Ishikawa (cell line): ENCODE results near the gene HBM.
"Not testable (repeated sequence)": the region's sequence is repeated elsewhere in the genome, so short reads cannot be mapped to it uniquely, and the experiment has no call there.

Source experiments
- CEBPB ChIP-seq: IDR thresholded peaks from 2 replicates; pipeline ENCODE4 v1.6.1; 2012
- CREB1 ChIP-seq: IDR thresholded peaks from 2 replicates; pipeline ENCODE4 v1.6.1; 2012; ENCODE audit warnings: low read depth
- EGR1 ChIP-seq: IDR thresholded peaks from 2 replicates; pipeline ENCODE4 v1.6.1; 2012
- EP300 ChIP-seq: IDR thresholded peaks from 2 replicates; pipeline ENCODE4 v1.6.1; 2012; ENCODE audit warnings: borderline replicate concordance
- FOXM1 ChIP-seq: IDR thresholded peaks from 2 replicates; pipeline ENCODE4 v1.6.1; 2012; ENCODE audit warnings: low read depth, borderline replicate concordance
- NFIC ChIP-seq: IDR thresholded peaks from 2 replicates; pipeline ENCODE4 v1.6.1; 2012
- RAD21 ChIP-seq: IDR thresholded peaks from 2 replicates; pipeline ENCODE4 v1.6.1; 2012; ENCODE audit warnings: low read depth
- TCF12 ChIP-seq: IDR thresholded peaks from 2 replicates; pipeline ENCODE4 v1.6.1; 2012; ENCODE audit warnings: low read depth
- TEAD4 ChIP-seq: IDR thresholded peaks from 2 replicates; pipeline ENCODE4 v1.6.1; 2012
- YY1 ChIP-seq: IDR thresholded peaks from 2 replicates; pipeline ENCODE4 v1.6.1; 2012; ENCODE audit warnings: low read depth
- ZBTB7A ChIP-seq: IDR thresholded peaks from 2 replicates; pipeline ENCODE4 v1.6.1; 2012; ENCODE audit warnings: low read depth
- TF ChIP-seq, protein P1 (sequence below): IDR thresholded peaks from 2 replicates; pipeline ENCODE4 v1.6.1; 2012
- TF ChIP-seq, protein P2 (sequence below): IDR thresholded peaks from 2 replicates; pipeline ENCODE4 v1.6.1; 2012; ENCODE audit warnings: low read depth, mild to moderate bottlenecking
- TF ChIP-seq, protein P3 (sequence below): IDR thresholded peaks from 2 replicates; pipeline ENCODE4 v1.6.1; 2012

Gene HBM

DNA sequence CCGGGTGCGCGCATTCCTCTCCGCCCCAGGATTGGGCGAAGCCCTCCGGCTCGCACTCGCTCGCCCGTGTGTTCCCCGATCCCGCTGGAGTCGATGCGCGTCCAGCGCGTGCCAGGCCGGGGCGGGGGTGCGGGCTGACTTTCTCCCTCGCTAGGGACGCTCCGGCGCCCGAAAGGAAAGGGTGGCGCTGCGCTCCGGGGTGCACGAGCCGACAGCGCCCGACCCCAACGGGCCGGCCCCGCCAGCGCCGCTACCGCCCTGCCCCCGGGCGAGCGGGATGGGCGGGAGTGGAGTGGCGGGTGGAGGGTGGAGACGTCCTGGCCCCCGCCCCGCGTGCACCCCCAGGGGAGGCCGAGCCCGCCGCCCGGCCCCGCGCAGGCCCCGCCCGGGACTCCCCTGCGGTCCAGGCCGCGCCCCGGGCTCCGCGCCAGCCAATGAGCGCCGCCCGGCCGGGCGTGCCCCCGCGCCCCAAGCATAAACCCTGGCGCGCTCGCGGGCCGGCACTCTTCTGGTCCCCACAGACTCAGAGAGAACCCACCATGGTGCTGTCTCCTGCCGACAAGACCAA lies 6.7 kb downstream of the HBM start, which contains the start of gene HBA2:
Gene HBA2, plus strand, starts transcription at position 503 of the 568 bp plus-strand sequence. Its CDS starts 37 bp downstream, at position 540.
- TF ChIP-seq, protein P1, sequence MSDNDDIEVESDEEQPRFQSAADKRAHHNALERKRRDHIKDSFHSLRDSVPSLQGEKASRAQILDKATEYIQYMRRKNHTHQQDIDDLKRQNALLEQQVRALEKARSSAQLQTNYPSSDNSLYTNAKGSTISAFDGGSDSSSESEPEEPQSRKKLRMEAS, result not testable (repeated sequence)
- not testable (repeated sequence) for TF ChIP-seq TCF12, TEAD4

DNA sequence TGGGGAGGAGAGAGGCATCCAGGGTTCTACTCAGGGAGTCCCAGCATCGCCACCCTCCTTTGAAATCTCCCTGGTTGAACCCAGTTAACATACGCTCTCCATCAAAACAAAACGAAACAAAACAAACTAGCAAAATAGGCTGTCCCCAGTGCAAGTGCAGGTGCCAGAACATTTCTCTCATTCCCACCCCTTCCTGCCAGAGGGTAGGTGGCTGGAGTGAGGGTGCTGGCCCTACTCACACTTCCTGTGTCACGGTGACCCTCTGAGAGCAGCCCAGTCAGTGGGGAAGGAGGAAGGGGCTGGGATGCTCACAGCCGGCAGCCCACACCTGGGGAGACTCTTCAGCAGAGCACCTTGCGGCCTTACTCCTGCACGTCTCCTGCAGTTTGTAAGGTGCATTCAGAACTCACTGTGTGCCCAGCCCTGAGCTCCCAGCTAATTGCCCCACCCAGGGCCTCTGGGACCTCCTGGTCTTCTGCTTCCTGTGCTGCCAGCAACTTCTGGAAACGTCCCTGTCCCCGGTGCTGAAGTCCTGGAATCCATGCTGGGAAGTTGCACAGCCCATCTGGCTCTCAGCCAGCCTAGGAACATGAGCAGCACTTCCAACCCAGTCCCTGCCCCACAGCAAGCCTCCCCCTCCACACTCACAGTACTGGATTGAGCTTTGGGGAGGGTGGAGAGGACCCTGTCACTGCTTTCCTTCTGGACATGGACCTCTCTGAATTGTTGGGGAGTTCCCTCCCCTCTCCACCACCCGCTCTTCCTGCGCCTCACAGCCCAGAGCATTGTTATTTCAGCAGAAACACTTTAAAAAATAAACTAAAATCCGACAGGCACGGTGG lies 8.4 kb downstream of the HBM start:
- TF ChIP-seq, protein P2, sequence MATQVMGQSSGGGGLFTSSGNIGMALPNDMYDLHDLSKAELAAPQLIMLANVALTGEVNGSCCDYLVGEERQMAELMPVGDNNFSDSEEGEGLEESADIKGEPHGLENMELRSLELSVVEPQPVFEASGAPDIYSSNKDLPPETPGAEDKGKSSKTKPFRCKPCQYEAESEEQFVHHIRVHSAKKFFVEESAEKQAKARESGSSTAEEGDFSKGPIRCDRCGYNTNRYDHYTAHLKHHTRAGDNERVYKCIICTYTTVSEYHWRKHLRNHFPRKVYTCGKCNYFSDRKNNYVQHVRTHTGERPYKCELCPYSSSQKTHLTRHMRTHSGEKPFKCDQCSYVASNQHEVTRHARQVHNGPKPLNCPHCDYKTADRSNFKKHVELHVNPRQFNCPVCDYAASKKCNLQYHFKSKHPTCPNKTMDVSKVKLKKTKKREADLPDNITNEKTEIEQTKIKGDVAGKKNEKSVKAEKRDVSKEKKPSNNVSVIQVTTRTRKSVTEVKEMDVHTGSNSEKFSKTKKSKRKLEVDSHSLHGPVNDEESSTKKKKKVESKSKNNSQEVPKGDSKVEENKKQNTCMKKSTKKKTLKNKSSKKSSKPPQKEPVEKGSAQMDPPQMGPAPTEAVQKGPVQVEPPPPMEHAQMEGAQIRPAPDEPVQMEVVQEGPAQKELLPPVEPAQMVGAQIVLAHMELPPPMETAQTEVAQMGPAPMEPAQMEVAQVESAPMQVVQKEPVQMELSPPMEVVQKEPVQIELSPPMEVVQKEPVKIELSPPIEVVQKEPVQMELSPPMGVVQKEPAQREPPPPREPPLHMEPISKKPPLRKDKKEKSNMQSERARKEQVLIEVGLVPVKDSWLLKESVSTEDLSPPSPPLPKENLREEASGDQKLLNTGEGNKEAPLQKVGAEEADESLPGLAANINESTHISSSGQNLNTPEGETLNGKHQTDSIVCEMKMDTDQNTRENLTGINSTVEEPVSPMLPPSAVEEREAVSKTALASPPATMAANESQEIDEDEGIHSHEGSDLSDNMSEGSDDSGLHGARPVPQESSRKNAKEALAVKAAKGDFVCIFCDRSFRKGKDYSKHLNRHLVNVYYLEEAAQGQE, result peak; percentile 74
- TF ChIP-seq NFIC, result peak; percentile 68
- TF ChIP-seq, protein P1, result 0 out of 2 replicates have a peak, but pooled peaks have one; percentile 25

DNA sequence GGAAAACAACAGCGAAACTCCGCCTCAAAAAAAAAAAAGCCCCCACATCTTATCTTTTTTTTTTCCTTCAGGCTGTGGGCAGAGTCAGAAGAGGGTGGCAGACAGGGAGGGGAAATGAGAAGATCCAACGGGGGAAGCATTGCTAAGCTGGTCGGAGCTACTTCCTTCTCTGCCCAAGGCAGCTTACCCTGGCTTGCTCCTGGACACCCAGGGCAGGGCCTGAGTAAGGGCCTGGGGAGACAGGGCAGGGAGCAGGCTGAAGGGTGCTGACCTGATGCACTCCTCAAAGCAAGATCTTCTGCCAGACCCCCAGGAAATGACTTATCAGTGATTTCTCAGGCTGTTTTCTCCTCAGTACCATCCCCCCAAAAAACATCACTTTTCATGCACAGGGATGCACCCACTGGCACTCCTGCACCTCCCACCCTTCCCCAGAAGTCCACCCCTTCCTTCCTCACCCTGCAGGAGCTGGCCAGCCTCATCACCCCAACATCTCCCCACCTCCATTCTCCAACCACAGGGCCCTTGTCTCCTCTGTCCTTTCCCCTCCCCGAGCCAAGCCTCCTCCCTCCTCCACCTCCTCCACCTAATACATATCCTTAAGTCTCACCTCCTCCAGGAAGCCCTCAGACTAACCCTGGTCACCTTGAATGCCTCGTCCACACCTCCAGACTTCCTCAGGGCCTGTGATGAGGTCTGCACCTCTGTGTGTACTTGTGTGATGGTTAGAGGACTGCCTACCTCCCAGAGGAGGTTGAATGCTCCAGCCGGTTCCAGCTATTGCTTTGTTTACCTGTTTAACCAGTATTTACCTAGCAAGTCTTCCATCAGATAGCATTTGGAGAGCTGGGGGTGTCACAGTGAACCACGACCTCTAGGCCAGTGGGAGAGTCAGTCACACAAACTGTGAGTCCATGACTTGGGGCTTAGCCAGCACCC lies 9.5 kb downstream of the HBM start:
- TF ChIP-seq, protein P1, result no peak
- TF ChIP-seq, protein P3, sequence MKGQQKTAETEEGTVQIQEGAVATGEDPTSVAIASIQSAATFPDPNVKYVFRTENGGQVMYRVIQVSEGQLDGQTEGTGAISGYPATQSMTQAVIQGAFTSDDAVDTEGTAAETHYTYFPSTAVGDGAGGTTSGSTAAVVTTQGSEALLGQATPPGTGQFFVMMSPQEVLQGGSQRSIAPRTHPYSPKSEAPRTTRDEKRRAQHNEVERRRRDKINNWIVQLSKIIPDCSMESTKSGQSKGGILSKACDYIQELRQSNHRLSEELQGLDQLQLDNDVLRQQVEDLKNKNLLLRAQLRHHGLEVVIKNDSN, result no peak
- no peak for TF ChIP-seq TEAD4
- TF ChIP-seq NFIC, result no peak
- TF ChIP-seq EP300, result no peak
- no peak for TF ChIP-seq CREB1
- TF ChIP-seq TCF12, result no peak
- no peak for TF ChIP-seq ZBTB7A
- TF ChIP-seq YY1, result no peak
- no peak for TF ChIP-seq CEBPB
- TF ChIP-seq RAD21, result no peak
- TF ChIP-seq FOXM1, result no peak
- TF ChIP-seq, protein P2, result no peak

DNA sequence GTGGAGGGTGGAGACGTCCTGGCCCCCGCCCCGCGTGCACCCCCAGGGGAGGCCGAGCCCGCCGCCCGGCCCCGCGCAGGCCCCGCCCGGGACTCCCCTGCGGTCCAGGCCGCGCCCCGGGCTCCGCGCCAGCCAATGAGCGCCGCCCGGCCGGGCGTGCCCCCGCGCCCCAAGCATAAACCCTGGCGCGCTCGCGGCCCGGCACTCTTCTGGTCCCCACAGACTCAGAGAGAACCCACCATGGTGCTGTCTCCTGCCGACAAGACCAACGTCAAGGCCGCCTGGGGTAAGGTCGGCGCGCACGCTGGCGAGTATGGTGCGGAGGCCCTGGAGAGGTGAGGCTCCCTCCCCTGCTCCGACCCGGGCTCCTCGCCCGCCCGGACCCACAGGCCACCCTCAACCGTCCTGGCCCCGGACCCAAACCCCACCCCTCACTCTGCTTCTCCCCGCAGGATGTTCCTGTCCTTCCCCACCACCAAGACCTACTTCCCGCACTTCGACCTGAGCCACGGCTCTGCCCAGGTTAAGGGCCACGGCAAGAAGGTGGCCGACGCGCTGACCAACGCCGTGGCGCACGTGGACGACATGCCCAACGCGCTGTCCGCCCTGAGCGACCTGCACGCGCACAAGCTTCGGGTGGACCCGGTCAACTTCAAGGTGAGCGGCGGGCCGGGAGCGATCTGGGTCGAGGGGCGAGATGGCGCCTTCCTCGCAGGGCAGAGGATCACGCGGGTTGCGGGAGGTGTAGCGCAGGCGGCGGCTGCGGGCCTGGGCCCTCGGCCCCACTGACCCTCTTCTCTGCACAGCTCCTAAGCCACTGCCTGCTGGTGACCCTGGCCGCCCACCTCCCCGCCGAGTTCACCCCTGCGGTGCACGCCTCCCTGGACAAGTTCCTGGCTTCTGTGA lies 11.0 kb downstream of the HBM start, which contains the start of gene HBA1:
Gene HBA1, plus strand, starts transcription at position 204 of the 906 bp plus-strand sequence. Its CDS starts 37 bp downstream, at position 241.
- not testable (repeated sequence) for TF ChIP-seq EGR1, EP300
- TF ChIP-seq, protein P1, result not testable (repeated sequence)

DNA sequence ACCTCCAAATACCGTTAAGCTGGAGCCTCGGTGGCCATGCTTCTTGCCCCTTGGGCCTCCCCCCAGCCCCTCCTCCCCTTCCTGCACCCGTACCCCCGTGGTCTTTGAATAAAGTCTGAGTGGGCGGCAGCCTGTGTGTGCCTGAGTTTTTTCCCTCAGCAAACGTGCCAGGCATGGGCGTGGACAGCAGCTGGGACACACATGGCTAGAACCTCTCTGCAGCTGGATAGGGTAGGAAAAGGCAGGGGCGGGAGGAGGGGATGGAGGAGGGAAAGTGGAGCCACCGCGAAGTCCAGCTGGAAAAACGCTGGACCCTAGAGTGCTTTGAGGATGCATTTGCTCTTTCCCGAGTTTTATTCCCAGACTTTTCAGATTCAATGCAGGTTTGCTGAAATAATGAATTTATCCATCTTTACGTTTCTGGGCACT lies 11.6 kb downstream of the HBM start:
- TF ChIP-seq FOXM1, result no peak
- TF ChIP-seq, protein P1, result peak; percentile 59
- TF ChIP-seq EP300, result no peak
- TF ChIP-seq, protein P3, result no peak
